Heart left ventricle (tissue), 13 donors: ENCODE results near the gene SHLD1.

Experiments
- CTCF ChIP-seq, 12 donors: fragments of 200-600 bp; sonication (generic) in 4 of 12; IDR thresholded peaks; one replicate each; pipeline versions ENCODE4 v1.5.0 to v1.8.0; 2018 to 2022; ENCODE audit warnings: antibody characterized with exemption in 12 of 12, mild to moderate bottlenecking in 5 of 12
- POLR2A ChIP-seq, 2 donors: fragments of 450-650 bp; IDR thresholded peaks; one replicate each; pipeline ENCODE4 v1.6.1; 2017; ENCODE audit warnings: antibody characterized with exemption in 2 of 2, mild to moderate bottlenecking in 2 of 2, moderate library complexity in 2 of 2
- donor health status: ischemic (EF 13 %, LVEDD 7.1; RV severe dilation, severe dysfunction).
- donor health status: DM: no; HTN: yes; CAD: no.
- donor health status: DM: no; HTN: no; CAD: no.
- donor health status: ischemic (EF 25% LVEDD 6.9; RV normal size, moderate dysfunction).
- donor health status: ischemic (EF 25% LVEDD 5.7; RV mildly dilated, moderate dysfunction).
- donor health status: ischemic (EF 35%, LVEDD 5.7; RV mildly dilated, moderate dysfunction).
- donor health status: nonischemic (EF 11% LVEDD 7.7; RV severe dilation, severe dysfunction).
- donor health status: DM: yes; HTN: yes; CAD: no.
- donor health status: PGD.
- donor health status: ischemic (EF 29% LVEDD 5.4; RV normal size, mild dysfunction).
- donor health status: nonischemic (EF 23%, LVEDD 6.1; RV moderate dilation, normal function).

GRCh38 chr20:5886788-5887187, 136.6 kb downstream of the SHLD1 start:
- TF ChIP-seq CTCF (IDR thresholded peaks at IDR 0.05) (no peak), POLR2A (IDR thresholded peaks at IDR 0.05) (no peak)
